HAP-1 (cell line): Measurements from ENCODE around the gene SCUBE3.

Experiments
- DNase-seq, 2 experiments: peaks; one replicate each; pipeline ENCODE4 v3.0.0-alpha.2; 2016 to 2020; ENCODE audit warnings: low spot score in 2 of 2
- H3K27me3 ChIP-seq: fragments of 250-450 bp; sonication (Bioruptor Pico); 2 replicates; pipeline ENCODE4 v1.5.1; 2020; ENCODE audit warnings: low read depth, mild to moderate bottlenecking, moderate library complexity
- H3K36me3 ChIP-seq: fragments of 250-450 bp; sonication (Bioruptor Pico); replicated peaks from 2 replicates; pipeline ENCODE4 v1.5.1; 2020; ENCODE audit warnings: mild to moderate bottlenecking
- H3K4me1 ChIP-seq: fragments of 250-450 bp; sonication (Bioruptor Pico); 2 replicates; pipeline ENCODE4 v1.5.1; 2020; ENCODE audit warnings: mild to moderate bottlenecking
- H3K4me3 ChIP-seq: fragments of 250-450 bp; sonication (Bioruptor Pico); 2 replicates; pipeline ENCODE4 v1.5.1; 2020; ENCODE audit warnings: mild to moderate bottlenecking, moderate library complexity
- H3K9me3 ChIP-seq: fragments of 250-450 bp; sonication (Bioruptor Pico); 2 replicates; pipeline ENCODE4 v1.5.1; 2020; ENCODE audit warnings: mild to moderate bottlenecking, moderate library complexity
- in situ Hi-C: fragments of 300-500 bp; cut with MboI; formaldehyde crosslinking; loops from 3 replicates; pipeline ENCODE4 v1.14.3; 2020; ENCODE audit warnings: low sequenced_read_pairs, inconsistent platforms, mixed read lengths

The SCUBE3 gene

GRCh38 chr6:35264550-35265274, 51.0 kb downstream of the SCUBE3 start:
- in situ Hi-C loops: no loop called here
- Histone ChIP-seq H3K9me3 (no peaks in the 10 kb centered on the region), H3K27me3 (no peaks in the 10 kb centered on the region), H3K36me3 (peaks cover 3% of the 10 kb centered on the region; the same call in 1 of the 2 replicates), H3K4me3 (no peak overlapping the region), H3K4me1 (peaks cover 5% of the 10 kb centered on the region; the same call in 1 of the 2 replicates)
- no peak for DNase-seq

DNA sequence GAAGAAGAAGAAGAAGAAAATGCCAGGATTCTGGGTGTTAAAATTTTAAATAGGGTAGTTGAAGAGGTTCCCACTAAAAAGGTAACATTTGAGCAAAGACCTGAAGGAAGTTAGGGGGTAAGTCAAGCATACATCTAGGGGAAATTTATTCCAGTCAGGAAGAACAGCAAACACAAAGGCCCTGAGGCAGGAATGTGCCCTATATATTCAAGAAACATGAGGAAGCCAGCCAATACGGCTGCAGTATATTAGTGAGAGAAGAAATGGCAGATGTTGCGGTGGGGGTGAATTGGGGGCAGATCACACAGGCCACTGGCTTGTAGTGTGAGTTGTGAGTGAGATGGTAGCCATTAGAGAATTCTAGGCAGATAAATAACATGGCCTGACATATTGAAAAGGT, 51.8 kb downstream of the SCUBE3 start:
- no peak overlapping the region for H3K4me3 ChIP-seq
- peaks cover 3% of the 10 kb centered on the region; the same call in 1 of the 2 replicates for H3K36me3 ChIP-seq
- H3K27me3 ChIP-seq: no peaks in the 10 kb centered on the region
- in situ Hi-C loops: no loop called here
- no peaks in the 10 kb centered on the region for H3K9me3 ChIP-seq
- DNase-seq: no peak
- peaks cover 1% of the 10 kb centered on the region; the same call in 1 of the 2 replicates for H3K4me1 ChIP-seq

DNA sequence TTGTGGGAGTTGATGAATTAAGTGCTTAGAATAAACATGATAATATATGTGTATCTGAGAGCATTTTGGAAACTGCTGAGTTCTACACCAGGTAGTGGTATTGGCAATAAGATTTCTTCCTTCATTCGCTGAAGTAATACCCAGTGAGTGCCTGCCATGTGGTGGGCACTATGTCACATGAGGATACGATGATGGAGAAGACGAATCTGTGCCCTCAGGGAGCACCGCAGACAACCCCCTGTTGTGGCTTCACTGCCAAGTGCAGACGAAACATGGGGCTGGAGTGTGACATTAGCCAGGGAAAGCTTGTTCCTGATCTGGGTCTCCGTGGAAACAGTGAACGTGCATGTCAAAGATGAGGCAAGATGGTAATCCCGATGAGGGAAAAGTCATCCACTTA, 53.7 kb downstream of the SCUBE3 start:
- Histone ChIP-seq H3K27me3 (no peaks in the 10 kb centered on the region), H3K4me3 (no peak overlapping the region), H3K4me1 (no peaks in the 10 kb centered on the region), H3K36me3 (peaks cover 3% of the 10 kb centered on the region; the same call in 1 of the 2 replicates), H3K9me3 (no peaks in the 10 kb centered on the region)
- no peak for DNase-seq
- in situ Hi-C loops: no loop called here

DNA sequence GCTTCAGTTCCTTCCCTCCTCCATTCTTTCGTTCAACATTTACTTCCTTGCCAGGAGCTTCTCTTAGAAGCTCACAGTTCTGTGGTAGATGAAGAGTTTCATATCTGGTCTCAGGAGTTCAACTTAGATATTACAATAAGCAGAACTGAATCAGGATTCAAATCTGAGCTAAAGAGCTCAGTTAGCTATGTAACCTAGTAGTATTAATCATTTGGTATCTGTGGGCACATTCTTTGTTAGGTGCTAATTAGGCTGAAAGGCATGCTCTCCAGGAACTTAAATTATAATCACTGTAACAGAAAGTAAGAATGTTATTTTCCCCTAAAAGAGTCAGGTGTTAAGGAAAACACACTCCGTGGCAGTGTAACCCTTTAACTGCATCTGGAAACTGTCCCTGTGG, 54.1 kb downstream of the SCUBE3 start:
- Histone ChIP-seq H3K9me3 (no peaks in the 10 kb centered on the region), H3K36me3 (peaks cover 3% of the 10 kb centered on the region; the same call in 1 of the 2 replicates), H3K27me3 (no peaks in the 10 kb centered on the region), H3K4me3 (no peak overlapping the region), H3K4me1 (no peaks in the 10 kb centered on the region)
- in situ Hi-C loops: no loop called here
- no peak for DNase-seq

DNA sequence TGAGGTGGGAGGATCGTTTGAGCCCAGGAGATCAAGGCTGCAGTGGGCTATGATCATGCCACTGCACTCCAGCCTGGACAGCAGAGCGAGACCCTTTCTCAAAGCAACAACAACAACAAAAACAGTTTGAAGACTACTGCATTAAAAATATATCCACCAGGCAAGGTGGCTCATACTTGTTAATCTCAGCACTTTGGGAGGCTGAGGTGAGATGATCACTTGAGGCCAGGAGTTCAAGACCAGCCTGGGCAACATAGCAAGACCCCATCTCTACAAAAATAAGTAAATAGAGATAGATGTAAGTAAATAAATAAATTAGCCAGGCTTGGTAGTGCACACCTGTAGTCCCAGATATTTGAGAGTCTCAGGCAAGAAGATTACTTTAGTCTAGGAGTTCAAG, 58.2 kb downstream of the SCUBE3 start:
- in situ Hi-C loops: no loop called here
- Histone ChIP-seq H3K27me3 (no peaks in the 10 kb centered on the region), H3K9me3 (no peaks in the 10 kb centered on the region), H3K36me3 (peaks cover 3% of the 10 kb centered on the region; the same call in 1 of the 2 replicates), H3K4me1 (no peaks in the 10 kb centered on the region), H3K4me3 (no peak overlapping the region)
- no peak for DNase-seq

GRCh38 chr6:35273822-35274559, 60.2 kb downstream of the SCUBE3 start:
- H3K4me3 ChIP-seq: no peak overlapping the region
- no peaks in the 10 kb centered on the region for H3K4me1 ChIP-seq
- in situ Hi-C loops: no loop called here
- no peaks in the 10 kb centered on the region for H3K27me3 ChIP-seq
- H3K36me3 ChIP-seq: no peaks in the 10 kb centered on the region
- no peaks in the 10 kb centered on the region for H3K9me3 ChIP-seq
- no peak for DNase-seq

GRCh38 chr6:35275744-35276260, 62.0 kb downstream of the SCUBE3 start:
- Histone ChIP-seq H3K36me3 (no peaks in the 10 kb centered on the region), H3K4me1 (no peaks in the 10 kb centered on the region), H3K9me3 (no peaks in the 10 kb centered on the region), H3K27me3 (no peaks in the 10 kb centered on the region), H3K4me3 (no peak overlapping the region)
- DNase-seq: no peak
- in situ Hi-C loops: no loop called here

DNA sequence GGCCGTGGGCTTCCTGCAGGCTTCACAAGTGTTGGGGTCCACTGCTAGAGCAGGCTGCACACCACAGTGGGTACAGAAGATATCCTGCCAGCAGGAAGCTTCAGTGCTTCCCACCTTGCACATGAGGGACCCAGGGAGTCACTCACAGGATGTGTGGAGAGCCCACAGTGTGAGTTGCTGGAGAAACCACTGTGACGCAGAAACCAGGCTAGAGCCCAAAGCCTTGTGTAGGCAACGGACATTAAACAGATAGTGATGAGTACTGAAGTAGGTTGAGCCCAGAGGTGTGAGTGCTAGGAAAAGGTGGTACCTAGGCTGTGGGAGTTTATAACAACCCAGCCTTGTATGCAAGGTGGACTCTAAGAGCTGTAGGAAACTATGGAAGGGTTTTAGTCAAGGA, 65.0 kb downstream of the SCUBE3 start:
- DNase-seq: no peak

DNA sequence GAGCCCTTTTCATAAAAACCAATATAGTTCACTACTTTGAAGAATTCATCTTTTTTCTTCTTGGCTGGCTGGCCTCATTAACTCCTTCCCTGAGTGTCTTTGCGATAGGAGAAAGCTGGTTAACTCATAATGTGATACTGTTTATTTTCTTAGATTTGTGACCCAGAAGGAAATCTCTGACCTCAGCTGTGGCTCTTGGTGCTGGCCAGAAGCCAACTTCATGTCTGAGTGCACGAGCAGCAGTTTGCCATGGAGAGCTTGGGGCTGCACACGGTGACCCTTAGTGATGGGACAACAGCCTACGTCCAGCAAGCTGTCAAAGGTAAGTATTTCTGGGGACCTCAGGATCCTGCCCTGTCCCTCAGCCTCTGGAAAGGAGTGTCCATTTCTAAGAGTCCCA, 67.1 kb downstream of the SCUBE3 start:
- Histone ChIP-seq H3K4me3 (no peak overlapping the region), H3K27me3 (no peaks in the 10 kb centered on the region), H3K9me3 (no peaks in the 10 kb centered on the region), H3K36me3 (peaks cover 21% of the 10 kb centered on the region), H3K4me1 (no peaks in the 10 kb centered on the region)
- in situ Hi-C loops: no loop called here
- no peak for DNase-seq

More for the DNA sequence above, 65.0 kb downstream of the SCUBE3 start:
- no peaks in the 10 kb centered on the region for H3K27me3 ChIP-seq
- no peak overlapping the region for H3K4me3 ChIP-seq
- H3K36me3 ChIP-seq: peaks cover 15% of the 10 kb centered on the region
- no peaks in the 10 kb centered on the region for H3K9me3 ChIP-seq
- in situ Hi-C loops: no loop called here
- H3K4me1 ChIP-seq: no peaks in the 10 kb centered on the region

DNA sequence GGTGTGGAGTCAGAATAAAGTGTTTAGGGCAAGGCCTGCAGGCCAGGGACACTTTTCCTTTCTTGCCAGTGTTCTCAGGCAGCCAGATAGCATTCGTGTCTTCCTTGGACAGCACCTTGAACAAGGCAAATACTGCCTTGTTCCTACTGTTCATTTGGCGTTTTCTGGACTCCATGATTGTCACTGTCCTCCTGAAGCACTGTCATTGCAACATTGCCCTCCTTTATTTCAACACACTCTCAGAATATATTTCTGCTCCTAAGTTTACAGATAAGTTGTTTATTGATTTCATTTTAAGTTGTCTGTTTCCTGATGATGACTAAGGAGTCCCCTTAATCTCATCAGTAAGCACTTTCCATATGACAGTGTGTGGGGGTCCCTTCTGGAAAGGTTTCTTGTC, 68.7 kb downstream of the SCUBE3 start:
- peaks cover 34% of the 10 kb centered on the region for H3K36me3 ChIP-seq
- H3K27me3 ChIP-seq: no peaks in the 10 kb centered on the region
- no peak for DNase-seq
- H3K4me1 ChIP-seq: no peaks in the 10 kb centered on the region
- H3K9me3 ChIP-seq: no peaks in the 10 kb centered on the region
- H3K4me3 ChIP-seq: no peak overlapping the region
- in situ Hi-C loops: no loop called here

GRCh38 chr6:35283361-35283760, 69.6 kb downstream of the SCUBE3 start:
- Histone ChIP-seq H3K4me1 (no peaks in the 10 kb centered on the region), H3K9me3 (no peaks in the 10 kb centered on the region), H3K36me3 (peaks cover 43% of the 10 kb centered on the region), H3K27me3 (no peaks in the 10 kb centered on the region), H3K4me3 (no peak overlapping the region)
- in situ Hi-C loops: no loop called here
- no peak for DNase-seq

- Histone ChIP-seq H3K4me1 (no peaks in the 10 kb centered on the region), H3K9me3 (no peaks in the 10 kb centered on the region), H3K27me3 (no peaks in the 10 kb centered on the region), H3K36me3 (peaks cover 62% of the 10 kb centered on the region), H3K4me3 (no peak overlapping the region)
- in situ Hi-C loops: no loop called here
- DNase-seq: no peak
Observed at GRCh38 chr6:35287671-35288396, 74.1 kb downstream of the SCUBE3 start.

GRCh38 chr6:35288834-35289233, 75.1 kb downstream of the SCUBE3 start:
- in situ Hi-C loops: no loop called here
- H3K36me3 ChIP-seq: peaks cover 61% of the 10 kb centered on the region
- no peak for DNase-seq
- no peaks in the 10 kb centered on the region for H3K9me3 ChIP-seq
- H3K4me1 ChIP-seq: no peaks in the 10 kb centered on the region
- no peaks in the 10 kb centered on the region for H3K27me3 ChIP-seq
- H3K4me3 ChIP-seq: no peak overlapping the region

GRCh38 chr6:35291491-35291890, 77.7 kb downstream of the SCUBE3 start:
- H3K4me1 ChIP-seq: no peaks in the 10 kb centered on the region
- in situ Hi-C loops: no loop called here
- no peak for DNase-seq
- H3K27me3 ChIP-seq: no peaks in the 10 kb centered on the region
- no peaks in the 10 kb centered on the region for H3K9me3 ChIP-seq
- no peak overlapping the region for H3K4me3 ChIP-seq
- H3K36me3 ChIP-seq: peaks cover 63% of the 10 kb centered on the region
